GM12878 (cell line): ENCODE data around the gene ZNF771. TPM values are rescaled to one million over a fixed set of nuclear protein-coding genes. Genes with fewer than 3 reads are reported as not detected.
A peak's percentile ranks its signal among the peaks of the same experiment; 100 is the strongest.

Source experiments
- ATAC-seq: fragments of 200-7000 bp; cut with Tn5 transposase; 3 replicates; pipeline ENCODE4 v1.9.1; 2020; ENCODE audit warnings: mild to moderate bottlenecking, moderate library complexity
- BruUV-seq: library from RNA; stranded (reverse); fragments of 400-500 nt; replicated peaks from 2 replicates; lab custom pipeline; 2021; lab: Mats Ljungman, UMichigan
- CTCF ChIA-PET: fragments of 300-600 bp; sonication (Branson Sonifier 250); formaldehyde crosslinking; extraction: SDS; loops from one replicate; lab custom pipeline; 2021; ENCODE audit warnings: inconsistent platforms; lab: Yijun Ruan, JAX
- POLR2A ChIA-PET: fragments of 350-600 bp; formaldehyde crosslinking; extraction: SDS; loops from one replicate; lab custom pipeline; 2021; ENCODE audit warnings: inconsistent platforms; lab: Charles Lee
- RAD21 ChIA-PET: fragments of 300-600 bp; sonication (Branson Sonifier 250); formaldehyde crosslinking; loops from one replicate; lab custom pipeline; 2023; ENCODE audit warnings: antibody characterized with exemption; ENCODE audit not compliant: unreplicated experiment; lab: Charles Lee
- SMC1A ChIA-PET: fragments of 300-600 bp; sonication (Branson Sonifier 250); formaldehyde crosslinking; loops from one replicate; lab custom pipeline; 2023; ENCODE audit not compliant: unreplicated experiment, uncharacterized antibody; lab: Charles Lee
- DNase-seq: peaks from one replicate; pipeline ENCODE4 v3.0.0-alpha.2; 2011; ENCODE audit warnings: low read depth, low spot score
- FAIRE-seq: peaks from 3 replicates; lab custom pipeline; 2011; peaks lifted over from hg19 to GRCh38; lab: Jason Lieb, UNC
- H2AFZ ChIP-seq: 2 replicates; pipeline ENCODE4 v1.6.0; 2011; ENCODE audit warnings: low read depth, low read length, control low read depth; ENCODE audit not compliant: control insufficient read depth
- H3K27ac ChIP-seq: 2 replicates; pipeline ENCODE4 v1.5.1; 2011; ENCODE audit warnings: control low read depth; ENCODE audit not compliant: control insufficient read depth, insufficient read depth
- H3K27me3 ChIP-seq, 2 experiments: replicated peaks in 1 of 2; 2 replicates each; pipeline versions ENCODE4 v1.6.0 to v1.6.1; 2011; ENCODE audit warnings: low read length in 1 of 2; ENCODE audit not compliant: control insufficient read depth in 2 of 2, insufficient read depth in 2 of 2
- H3K36me3 ChIP-seq, 2 experiments: 2 replicates each; pipeline ENCODE4 v1.5.1; 2011; ENCODE audit warnings: low read length in 1 of 2; ENCODE audit not compliant: control insufficient read depth in 2 of 2, insufficient read depth in 2 of 2
- H3K4me1 ChIP-seq: 2 replicates; pipeline ENCODE4 v1.6.1; 2011; ENCODE audit warnings: mild to moderate bottlenecking, low read length, moderate library complexity, mixed read lengths; ENCODE audit not compliant: control insufficient read depth, insufficient read depth
- H3K4me2 ChIP-seq: 2 replicates; pipeline ENCODE4 v1.6.0; 2011; ENCODE audit warnings: control low read depth; ENCODE audit not compliant: control insufficient read depth, insufficient read depth
- H3K4me3 ChIP-seq: fragments of 200-600 bp; sonication (generic); 2 replicates; pipeline ENCODE4 v1.5.1; 2016
- H3K79me2 ChIP-seq: 2 replicates; pipeline ENCODE4 v1.6.0; 2011; ENCODE audit warnings: low read length; ENCODE audit not compliant: control insufficient read depth, insufficient read depth
- H3K9ac ChIP-seq: 2 replicates; pipeline ENCODE4 v1.8.0; 2011; ENCODE audit warnings: low read length, control low read depth, mixed read lengths; ENCODE audit not compliant: control insufficient read depth, insufficient read depth
- H3K9me3 ChIP-seq: replicated peaks from 3 replicates; pipeline ENCODE4 v1.5.1; 2011; ENCODE audit warnings: mild to moderate bottlenecking, low read length; ENCODE audit not compliant: control insufficient read depth, insufficient read depth
- H4K20me1 ChIP-seq: 2 replicates; pipeline ENCODE4 v1.6.0; 2011; ENCODE audit not compliant: control insufficient read depth, insufficient read depth
- BACH1 ChIP-seq: fragments of 450-650 bp; IDR thresholded peaks from 2 replicates; pipeline ENCODE4 v1.6.1; 2017; ENCODE audit warnings: mild to moderate bottlenecking, borderline replicate concordance
- CHD4 ChIP-seq: fragments of 200-600 bp; sonication (generic); IDR thresholded peaks from 2 replicates; pipeline ENCODE4 v1.6.1; 2016; ENCODE audit warnings: mild to moderate bottlenecking
- RBBP5 ChIP-seq: fragments of 200-600 bp; sonication (generic); conservative IDR thresholded peaks from 2 replicates; pipeline ENCODE4 v1.6.1; 2016
- RUNX3 ChIP-seq: IDR thresholded peaks from 2 replicates; pipeline ENCODE4 v1.6.1; 2012; ENCODE audit warnings: low read length, inconsistent platforms
- ZNF687 ChIP-seq: fragments of 450-650 bp; IDR thresholded peaks from 2 replicates; pipeline ENCODE4 v1.6.1; 2017; ENCODE audit warnings: mild to moderate bottlenecking, moderate library complexity
- WGBS: methylation state at CpG from one replicate; pipeline ENCODE4 v1.1.6; 2016; ENCODE audit warnings: low lambda C conversion rate; ENCODE audit not compliant: insufficient replicate concordance, insufficient coverage; ENCODE audit errors: missing lambda C conversion rate; 5-methylcytosine and 5-hydroxymethylcytosine counted together
- in situ Hi-C: fragments of 300-500 bp; cut with MboI; formaldehyde crosslinking; loops from 9 replicates; pipeline ENCODE4 v1.14.3; 2018; ENCODE audit warnings: mixed read lengths
- intact Hi-C: fragments of 100-400 bp; cut with micrococcal nuclease; formaldehyde crosslinking; loops from one replicate; pipeline ENCODE4 v1.14.2; 2022; ENCODE audit not compliant: unreplicated experiment
- polyA plus RNA-seq, 11 experiments: library from polyadenylated mRNA; depleted of rRNA in 4 of 11; unstranded in 6 of 11; stranded (reverse) in 5 of 11; fragments of >200 nt; fragmentation: Nextera tagmentation in 4 of 11; fragmentation: Illumina TruSeq in 1 of 11; extraction: Ambion mirVana in 4 of 11; extraction: Trizol in 1 of 11; gene quantifications; 1 replicate in 1 of 11; 2 replicates in 10 of 11; pipeline versions ENCODE4 v1.2.1 to v1.2.3, GENCODE V29; 2011 to 2016; ENCODE audit warnings: inconsistent platforms in 2 of 11, missing spikeins in 2 of 11, low read depth in 1 of 11
- total RNA-seq, 4 experiments: library from RNA; depleted of rRNA in 3 of 4; stranded (reverse); fragments of >200 nt in 3 of 4; fragmentation: Illumina TruSeq in 1 of 4; extraction: Trizol in 1 of 4; gene quantifications; 2 replicates each; pipeline versions ENCODE4 v1.2.1 to v1.2.3, GENCODE V29; 2013 to 2021
- TF ChIP-seq, protein P1 (sequence below): IDR thresholded peaks from 2 replicates; pipeline ENCODE4 v1.6.1; 2012; ENCODE audit warnings: improper control_type of control experiment, low read depth, low read length; ENCODE audit not compliant: insufficient replicate concordance
- TF ChIP-seq, protein P2 (sequence below), 3 experiments: IDR thresholded peaks in 2 of 3; conservative IDR thresholded peaks in 1 of 3; 2 replicates each; pipeline ENCODE4 v1.5.1; 2011; ENCODE audit warnings: low read depth in 3 of 3, low read length in 3 of 3, mild to moderate bottlenecking in 3 of 3, control low read depth in 2 of 3, moderate library complexity in 2 of 3, inconsistent platforms in 1 of 3, mixed read lengths in 1 of 3; ENCODE audit not compliant: control insufficient read depth in 2 of 3, insufficient read depth in 1 of 3; ENCODE audit errors: extremely low read depth in 1 of 3
- TF ChIP-seq, protein P3 (sequence below): fragments of 450-650 bp; conservative IDR thresholded peaks from 2 replicates; pipeline ENCODE4 v1.6.1; 2017; ENCODE audit warnings: mild to moderate bottlenecking, moderate library complexity

ZNF771 gene
- total and polyA plus RNA-seq, 10 of the 15 experiments (the other 5 are each of a cell fraction or from before 2014, with no cell fraction given), result 0.98 to 7.6 (median 3.7) TPM

- ChIA-PET SMC1A (interaction anchor here (1.1 to 1.2 kb wide), 2 partner anchors 8 to 93 kb away, joined by 3 read pairs; partner anchors contain the start of gene ITGAL), POLR2A (interaction anchor here (0.6 kb wide), 1 partner anchor 382 kb away, joined by 4 read pairs; no protein-coding TSS in a partner anchor), RAD21 (no interaction called here), CTCF (interaction anchor here (0.6 kb wide), 1 partner anchor 68 kb away, joined by 3 read pairs; no protein-coding TSS in a partner anchor)
- Histone ChIP-seq H3K27me3 (no peaks in the 10 kb centered on the region), H2AFZ (no peak overlapping the region), H4K20me1 (no peaks in the 10 kb centered on the region), H3K4me2 (peak overlapping the region; percentile 92), H3K4me1 (peaks cover 28% of the 10 kb centered on the region), H3K4me3 (peak overlapping the region; percentile 92), H3K79me2 (peaks cover 27% of the 10 kb centered on the region), H3K9me3 (no peaks in the 10 kb centered on the region), H3K9ac (peak overlapping the region; percentile 78), H3K27ac (peak overlapping the region; percentile 86), H3K36me3 (peaks cover 0 to 4% of the 10 kb centered on the region in 2 experiments; a peak in 2 of 4 replicates)
- intact Hi-C loops (no loop called here), in situ Hi-C loops (no loop called here)
- no peak for ATAC-seq
- no TSS peak for BruUV-seq
- 26% methylated on average over 27 of the region's 27 CpGs for WGBS
- no peak for DNase-seq
- FAIRE-seq, result no peak
- TF ChIP-seq, protein P1, sequence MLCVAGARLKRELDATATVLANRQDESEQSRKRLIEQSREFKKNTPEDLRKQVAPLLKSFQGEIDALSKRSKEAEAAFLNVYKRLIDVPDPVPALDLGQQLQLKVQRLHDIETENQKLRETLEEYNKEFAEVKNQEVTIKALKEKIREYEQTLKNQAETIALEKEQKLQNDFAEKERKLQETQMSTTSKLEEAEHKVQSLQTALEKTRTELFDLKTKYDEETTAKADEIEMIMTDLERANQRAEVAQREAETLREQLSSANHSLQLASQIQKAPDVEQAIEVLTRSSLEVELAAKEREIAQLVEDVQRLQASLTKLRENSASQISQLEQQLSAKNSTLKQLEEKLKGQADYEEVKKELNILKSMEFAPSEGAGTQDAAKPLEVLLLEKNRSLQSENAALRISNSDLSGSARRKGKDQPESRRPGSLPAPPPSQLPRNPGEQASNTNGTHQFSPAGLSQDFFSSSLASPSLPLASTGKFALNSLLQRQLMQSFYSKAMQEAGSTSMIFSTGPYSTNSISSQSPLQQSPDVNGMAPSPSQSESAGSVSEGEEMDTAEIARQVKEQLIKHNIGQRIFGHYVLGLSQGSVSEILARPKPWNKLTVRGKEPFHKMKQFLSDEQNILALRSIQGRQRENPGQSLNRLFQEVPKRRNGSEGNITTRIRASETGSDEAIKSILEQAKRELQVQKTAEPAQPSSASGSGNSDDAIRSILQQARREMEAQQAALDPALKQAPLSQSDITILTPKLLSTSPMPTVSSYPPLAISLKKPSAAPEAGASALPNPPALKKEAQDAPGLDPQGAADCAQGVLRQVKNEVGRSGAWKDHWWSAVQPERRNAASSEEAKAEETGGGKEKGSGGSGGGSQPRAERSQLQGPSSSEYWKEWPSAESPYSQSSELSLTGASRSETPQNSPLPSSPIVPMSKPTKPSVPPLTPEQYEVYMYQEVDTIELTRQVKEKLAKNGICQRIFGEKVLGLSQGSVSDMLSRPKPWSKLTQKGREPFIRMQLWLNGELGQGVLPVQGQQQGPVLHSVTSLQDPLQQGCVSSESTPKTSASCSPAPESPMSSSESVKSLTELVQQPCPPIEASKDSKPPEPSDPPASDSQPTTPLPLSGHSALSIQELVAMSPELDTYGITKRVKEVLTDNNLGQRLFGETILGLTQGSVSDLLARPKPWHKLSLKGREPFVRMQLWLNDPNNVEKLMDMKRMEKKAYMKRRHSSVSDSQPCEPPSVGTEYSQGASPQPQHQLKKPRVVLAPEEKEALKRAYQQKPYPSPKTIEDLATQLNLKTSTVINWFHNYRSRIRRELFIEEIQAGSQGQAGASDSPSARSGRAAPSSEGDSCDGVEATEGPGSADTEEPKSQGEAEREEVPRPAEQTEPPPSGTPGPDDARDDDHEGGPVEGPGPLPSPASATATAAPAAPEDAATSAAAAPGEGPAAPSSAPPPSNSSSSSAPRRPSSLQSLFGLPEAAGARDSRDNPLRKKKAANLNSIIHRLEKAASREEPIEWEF, result no peak
- TF ChIP-seq, protein P2, sequence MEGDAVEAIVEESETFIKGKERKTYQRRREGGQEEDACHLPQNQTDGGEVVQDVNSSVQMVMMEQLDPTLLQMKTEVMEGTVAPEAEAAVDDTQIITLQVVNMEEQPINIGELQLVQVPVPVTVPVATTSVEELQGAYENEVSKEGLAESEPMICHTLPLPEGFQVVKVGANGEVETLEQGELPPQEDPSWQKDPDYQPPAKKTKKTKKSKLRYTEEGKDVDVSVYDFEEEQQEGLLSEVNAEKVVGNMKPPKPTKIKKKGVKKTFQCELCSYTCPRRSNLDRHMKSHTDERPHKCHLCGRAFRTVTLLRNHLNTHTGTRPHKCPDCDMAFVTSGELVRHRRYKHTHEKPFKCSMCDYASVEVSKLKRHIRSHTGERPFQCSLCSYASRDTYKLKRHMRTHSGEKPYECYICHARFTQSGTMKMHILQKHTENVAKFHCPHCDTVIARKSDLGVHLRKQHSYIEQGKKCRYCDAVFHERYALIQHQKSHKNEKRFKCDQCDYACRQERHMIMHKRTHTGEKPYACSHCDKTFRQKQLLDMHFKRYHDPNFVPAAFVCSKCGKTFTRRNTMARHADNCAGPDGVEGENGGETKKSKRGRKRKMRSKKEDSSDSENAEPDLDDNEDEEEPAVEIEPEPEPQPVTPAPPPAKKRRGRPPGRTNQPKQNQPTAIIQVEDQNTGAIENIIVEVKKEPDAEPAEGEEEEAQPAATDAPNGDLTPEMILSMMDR (IDR thresholded peaks at IDR 0.05 in 2 of 3, conservative IDR thresholded peaks at IDR 0.05 in 1 of 3; ENCODE audit: control insufficient read depth in 2 of 3, extremely low read depth in 1 of 3, insufficient read depth in 1 of 3, low read depth in 3 of 3, low read length in 3 of 3), result 0 out of 6 replicates have a peak, but pooled peaks of 1 of the 3 experiments have one; percentile 0
- TF ChIP-seq ZNF687 (no peak), RBBP5 (no peak), RUNX3 (peak; percentile 3; the same call in 1 of the 2 replicates), CHD4 (no peak), BACH1 (0 out of 2 replicates have a peak, but pooled peaks have one; percentile 40)
- TF ChIP-seq, protein P3, sequence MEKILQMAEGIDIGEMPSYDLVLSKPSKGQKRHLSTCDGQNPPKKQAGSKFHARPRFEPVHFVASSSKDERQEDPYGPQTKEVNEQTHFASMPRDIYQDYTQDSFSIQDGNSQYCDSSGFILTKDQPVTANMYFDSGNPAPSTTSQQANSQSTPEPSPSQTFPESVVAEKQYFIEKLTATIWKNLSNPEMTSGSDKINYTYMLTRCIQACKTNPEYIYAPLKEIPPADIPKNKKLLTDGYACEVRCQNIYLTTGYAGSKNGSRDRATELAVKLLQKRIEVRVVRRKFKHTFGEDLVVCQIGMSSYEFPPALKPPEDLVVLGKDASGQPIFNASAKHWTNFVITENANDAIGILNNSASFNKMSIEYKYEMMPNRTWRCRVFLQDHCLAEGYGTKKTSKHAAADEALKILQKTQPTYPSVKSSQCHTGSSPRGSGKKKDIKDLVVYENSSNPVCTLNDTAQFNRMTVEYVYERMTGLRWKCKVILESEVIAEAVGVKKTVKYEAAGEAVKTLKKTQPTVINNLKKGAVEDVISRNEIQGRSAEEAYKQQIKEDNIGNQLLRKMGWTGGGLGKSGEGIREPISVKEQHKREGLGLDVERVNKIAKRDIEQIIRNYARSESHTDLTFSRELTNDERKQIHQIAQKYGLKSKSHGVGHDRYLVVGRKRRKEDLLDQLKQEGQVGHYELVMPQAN, result 0 out of 2 replicates have a peak, but pooled peaks have one; percentile 15
Observed at GRCh38 chr16:30379158-30379783, 28.1 kb upstream of the ZNF771 start.
